Measurements from ENCODE around the gene TMC3.
"Not testable (repeated sequence)": the region's sequence is repeated elsewhere in the genome, so short reads cannot be mapped to it uniquely, and the experiment has no call there.

TMC3 gene

GRCh38 chr15:81373775-81374395 lies at the start of gene TMC3:
TMC3 (minus strand) TSS chr15:81374213; CDS start chr15:81374077, 136 bp downstream.
- no peak for DNase-seq

- DNase-seq, result no peak
Observed at GRCh38 chr15:81421461-81421860, 47.4 kb upstream of the TMC3 start.

GRCh38 chr15:81419332-81419943 lies 45.4 kb upstream of the TMC3 start:
- DNase-seq, result no peak

GRCh38 chr15:81418891-81419290 lies 44.9 kb upstream of the TMC3 start:
- DNase-seq, result no peak

- DNase-seq, result no peak
Observed at GRCh38 chr15:81418444-81418843, 44.4 kb upstream of the TMC3 start.

GRCh38 chr15:81414274-81414968 lies 40.4 kb upstream of the TMC3 start:
- not testable (repeated sequence) for DNase-seq

- no peak for DNase-seq
Observed at GRCh38 chr15:81413851-81414250, 39.8 kb upstream of the TMC3 start.

GRCh38 chr15:81411969-81412633 lies 38.1 kb upstream of the TMC3 start:
- no peak for DNase-seq

GRCh38 chr15:81411051-81411450 lies 37.0 kb upstream of the TMC3 start:
- DNase-seq, result no peak

- peak; percentile 27 to 41 for DNase-seq
Observed at GRCh38 chr15:81410318-81410753, 36.3 kb upstream of the TMC3 start.

GRCh38 chr15:81407718-81408117 lies 33.7 kb upstream of the TMC3 start:
- DNase-seq, result no peak

GRCh38 chr15:81407176-81407575 lies 33.2 kb upstream of the TMC3 start:
- no peak for DNase-seq

GRCh38 chr15:81400640-81401236 lies 26.7 kb upstream of the TMC3 start:
- DNase-seq, result peak in 1 of 2 experiments; percentile 4

- no peak for DNase-seq
Observed at GRCh38 chr15:81398910-81399551, 25.0 kb upstream of the TMC3 start.

GRCh38 chr15:81398456-81398855 lies 24.4 kb upstream of the TMC3 start:
- no peak for DNase-seq

GRCh38 chr15:81394603-81395002 lies 20.6 kb upstream of the TMC3 start:
- no peak for DNase-seq

- DNase-seq, result no peak
Observed at GRCh38 chr15:81391657-81392056, 17.6 kb upstream of the TMC3 start.

GRCh38 chr15:81388436-81388770 lies 14.4 kb upstream of the TMC3 start:
- no peak for DNase-seq

- no peak for DNase-seq
Observed at GRCh38 chr15:81387621-81388435, 13.8 kb upstream of the TMC3 start.

- DNase-seq, result no peak
Observed at GRCh38 chr15:81386947-81387346, 12.9 kb upstream of the TMC3 start.

GRCh38 chr15:81385721-81386076 lies 11.7 kb upstream of the TMC3 start:
- no peak for DNase-seq
